SU-DHL-6 (cell line): ENCODE measurements around the gene ELN.

ENCODE experiments used
- CTCF ChIP-seq: fragments of 200-600 bp; sonication (generic); IDR thresholded peaks from one replicate; pipeline ENCODE4 v1.5.1; 2017; ENCODE audit warnings: antibody characterized with exemption, mild to moderate bottlenecking, low read length, moderate library complexity; ENCODE audit not compliant: insufficient read depth, poor library complexity, severe bottlenecking
- EZH2phosphoT487 ChIP-seq: fragments of 200-600 bp; sonication (generic), shearing (Covaris generic); conservative IDR thresholded peaks from 2 replicates; pipeline ENCODE4 v1.6.1; 2018; ENCODE audit warnings: mild to moderate bottlenecking, antibody characterized with exemption, low read length, moderate library complexity, mixed read lengths

DNA sequence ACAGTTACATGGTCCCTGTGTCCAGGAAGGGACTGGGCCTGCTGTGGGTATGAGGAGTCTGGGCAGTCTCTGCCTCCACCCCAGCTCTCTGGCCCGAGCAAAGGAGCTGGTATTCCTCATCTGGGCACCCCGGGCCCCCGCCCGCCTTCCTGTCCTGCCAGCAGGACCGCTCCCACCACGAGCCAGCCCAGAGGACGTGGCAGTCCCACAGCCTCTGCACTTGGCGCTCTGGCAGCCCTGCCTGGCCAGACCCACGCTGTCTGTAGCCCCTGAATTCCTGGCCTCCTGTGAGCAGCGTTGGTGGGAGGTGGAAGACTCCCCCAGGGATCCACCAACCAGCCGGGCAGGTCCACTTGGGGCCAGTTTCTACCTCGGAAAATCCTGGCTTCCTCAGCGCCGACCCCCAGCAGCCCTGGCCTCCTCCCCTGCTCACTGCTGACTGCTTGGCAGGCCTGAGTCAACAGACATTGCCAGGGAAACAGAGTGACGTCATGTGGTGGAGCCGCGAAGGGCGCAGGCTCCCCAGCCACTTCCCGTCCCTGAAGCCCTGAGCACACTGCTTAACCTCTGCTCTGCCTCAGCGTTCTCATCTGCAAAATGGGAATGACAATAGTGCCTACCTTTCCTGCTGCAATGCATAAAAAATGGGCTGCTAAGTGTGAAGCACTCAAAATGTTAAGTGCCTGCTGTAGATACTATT is 34.0 kb downstream of the ELN start:
- TF ChIP-seq CTCF, result no peak
- no peak for TF ChIP-seq EZH2phosphoT487
